Measurements from ENCODE around the gene TSR1.

Gene TSR1

DNA sequence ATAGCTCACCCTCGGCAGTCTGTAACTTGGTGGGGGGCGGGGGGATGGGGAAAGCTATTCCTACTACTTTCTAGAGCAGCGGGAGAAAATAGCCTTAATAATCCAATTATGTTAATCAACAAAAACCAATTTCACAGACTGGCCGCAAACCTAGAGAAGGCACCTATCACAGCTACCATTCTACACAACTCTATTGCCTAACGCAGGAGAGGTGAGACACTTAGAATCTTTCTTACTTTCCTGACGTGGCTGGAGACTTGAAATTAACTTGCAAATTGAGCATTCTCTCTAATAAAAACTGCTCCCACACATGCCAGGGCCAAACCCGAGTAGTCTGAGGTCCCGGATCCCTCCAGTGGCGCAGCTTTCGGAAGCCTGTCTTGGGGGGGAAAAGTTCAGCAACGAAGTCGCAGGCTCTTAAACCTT, 33.5 kb downstream of the TSR1 start:
- no peak for TF ChIP-seq CTCF (IDR thresholded peaks at IDR 0.05; ENCODE audit: low read length, missing control alignments)
- H3K4me3 ChIP-seq (replicated peaks; ENCODE audit: low read depth, low read length) = peak overlapping the region; percentile 93
- no peak for DNase-seq (ENCODE audit: low read depth)

- TF ChIP-seq CTCF (IDR thresholded peaks at IDR 0.05; ENCODE audit: low read length, missing control alignments) = no peak
- H3K4me3 ChIP-seq (replicated peaks; ENCODE audit: low read depth, low read length) = no peak overlapping the region
- no peak for DNase-seq (ENCODE audit: low read depth)
Measured at GRCh38 chr17:2299756-2300155, 36.5 kb downstream of the TSR1 start.

DNA sequence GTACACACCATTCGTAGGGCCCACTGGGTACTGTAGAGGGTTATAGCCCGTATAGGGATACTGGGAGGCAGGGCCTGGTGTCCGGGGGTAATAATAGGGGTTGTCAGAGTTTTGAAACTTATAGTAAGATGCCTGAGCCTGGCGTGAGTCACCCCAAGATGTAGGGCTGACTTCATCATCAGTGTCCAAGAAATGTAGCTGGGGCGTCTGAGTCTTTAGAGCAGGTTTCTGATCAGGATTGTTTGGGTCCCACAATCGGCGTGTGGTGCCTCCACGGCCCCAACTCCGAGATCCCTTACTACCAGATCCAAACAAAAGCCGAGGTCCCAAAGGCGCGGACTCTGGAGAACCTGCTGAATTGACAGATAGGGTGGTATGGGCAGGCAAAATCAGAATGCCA, 37.1 kb downstream of the TSR1 start:
- H3K4me3 ChIP-seq (replicated peaks; ENCODE audit: low read depth, low read length) = no peak overlapping the region
- TF ChIP-seq CTCF (IDR thresholded peaks at IDR 0.05; ENCODE audit: low read length, missing control alignments) = no peak
- no peak for DNase-seq (ENCODE audit: low read depth)

- no peak overlapping the region for H3K4me3 ChIP-seq (replicated peaks; ENCODE audit: low read depth, low read length)
- DNase-seq (ENCODE audit: low read depth) = no peak
- TF ChIP-seq CTCF (IDR thresholded peaks at IDR 0.05; ENCODE audit: low read length, missing control alignments) = no peak
Measured at GRCh38 chr17:2297023-2297422, 39.2 kb downstream of the TSR1 start.

DNA sequence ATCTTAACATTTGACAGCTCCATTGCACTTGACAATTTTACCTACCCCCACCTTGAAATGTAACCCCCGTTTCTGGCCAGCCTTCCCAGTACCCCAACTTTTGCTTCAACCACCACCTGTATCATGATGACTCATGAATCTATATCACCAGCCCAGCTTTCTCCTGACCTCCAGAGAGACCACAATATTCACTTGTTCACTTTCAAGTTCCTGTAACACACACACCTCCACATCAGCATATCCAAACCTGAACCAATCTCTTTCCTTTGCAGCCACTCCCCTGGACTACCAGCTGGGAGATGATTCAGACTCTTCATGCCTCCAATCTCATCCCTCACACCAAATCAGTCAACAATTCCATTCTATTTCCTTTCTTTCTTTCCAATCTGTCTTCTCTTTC, 40.7 kb downstream of the TSR1 start:
- no peak for TF ChIP-seq CTCF (IDR thresholded peaks at IDR 0.05; ENCODE audit: low read length, missing control alignments)
- H3K4me3 ChIP-seq (replicated peaks; ENCODE audit: low read depth, low read length) = no peak overlapping the region
- DNase-seq (ENCODE audit: low read depth) = no peak

DNA sequence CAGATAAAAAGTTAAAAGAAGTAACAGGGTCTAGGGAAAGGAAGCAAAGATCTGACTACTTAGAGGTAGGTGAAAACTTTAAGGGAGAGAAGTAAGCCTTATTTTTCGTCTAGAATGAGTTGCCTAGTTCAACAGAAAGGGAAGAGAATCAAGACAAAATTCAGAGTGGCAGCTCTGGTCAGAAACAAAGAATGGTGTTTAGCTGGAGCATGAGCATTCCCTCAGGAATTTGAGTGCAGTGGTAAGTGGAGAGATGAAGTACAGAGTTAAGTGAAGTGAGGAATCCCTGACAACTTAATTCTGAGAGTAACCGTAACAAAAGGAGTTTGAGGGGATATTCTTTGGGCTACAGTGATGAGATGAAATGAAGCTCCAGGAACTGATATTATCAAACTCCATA, 44.2 kb downstream of the TSR1 start:
- no peak overlapping the region for H3K4me3 ChIP-seq (replicated peaks; ENCODE audit: low read depth, low read length)
- DNase-seq (ENCODE audit: low read depth) = no peak
- no peak for TF ChIP-seq CTCF (IDR thresholded peaks at IDR 0.05; ENCODE audit: low read length, missing control alignments)

DNA sequence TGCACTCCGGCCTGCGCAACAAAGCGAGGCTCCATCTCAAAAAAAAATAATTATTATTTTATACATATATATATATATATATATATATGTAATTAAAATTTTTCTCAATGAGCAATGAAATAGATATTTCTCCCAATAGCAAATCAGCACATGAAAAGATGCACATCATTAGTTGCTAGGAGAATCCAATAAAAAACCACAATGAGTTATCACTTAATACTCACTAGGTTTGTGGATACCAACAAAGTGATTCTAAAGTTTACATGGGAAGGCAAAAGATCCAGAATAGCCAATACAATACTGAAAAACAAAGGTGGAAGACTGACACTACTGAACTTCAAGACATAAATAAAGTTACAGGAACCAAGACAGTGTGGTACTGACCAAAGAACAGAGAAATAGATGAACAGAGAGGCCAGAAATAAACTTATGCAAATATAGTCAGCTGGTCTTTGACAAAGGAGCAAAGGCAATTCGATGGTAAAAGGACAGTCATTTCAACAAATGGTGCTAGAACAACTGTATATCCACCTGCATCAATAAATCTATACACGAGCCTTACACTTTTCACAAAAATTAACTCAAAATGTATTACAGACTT, 46.3 kb downstream of the TSR1 start:
- TF ChIP-seq CTCF (IDR thresholded peaks at IDR 0.05; ENCODE audit: low read length, missing control alignments) = no peak
- DNase-seq (ENCODE audit: low read depth) = no peak
- no peak overlapping the region for H3K4me3 ChIP-seq (replicated peaks; ENCODE audit: low read depth, low read length)
